H1 (cell line): Measurements from ENCODE around the gene RPGRIP1. TPM values are rescaled to one million over a fixed set of nuclear protein-coding genes. Genes with fewer than 3 reads are reported as not detected.

Experiments used
- CTCF ChIA-PET: fragments of 300-600 bp; sonication (Branson Sonifier 250); formaldehyde crosslinking; loops from one replicate; lab custom pipeline; 2021; ENCODE audit not compliant: partially characterized antibody; lab: Charles Lee
- POLR2A ChIA-PET: fragments of 300-600 bp; sonication (Branson Sonifier 250); formaldehyde crosslinking; loops from one replicate; lab custom pipeline; 2021; ENCODE audit warnings: inconsistent platforms; ENCODE audit not compliant: partially characterized antibody; lab: Charles Lee
- DNase-seq, 2 experiments: peaks; one replicate each; pipeline versions ENCODE4 v3.0.0 to v3.0.0-alpha.2; 2010 to 2022; ENCODE audit warnings: low spot score in 2 of 2, low read depth in 1 of 2, mixed read lengths in 1 of 2
- FAIRE-seq: peaks from 2 replicates; lab custom pipeline; 2011; peaks lifted over from hg19 to GRCh38; lab: Jason Lieb, UNC
- H2AFZ ChIP-seq: 2 replicates; pipeline ENCODE4 v1.8.1; 2012; ENCODE audit warnings: low read length, inconsistent platforms
- H2AK5ac ChIP-seq: 2 replicates; pipeline ENCODE4 v1.6.1; 2013; ENCODE audit warnings: low read depth, low read length
- H2BK120ac ChIP-seq: replicated peaks from 2 replicates; pipeline ENCODE3; 2013; ENCODE audit warnings: low read depth, low read length, inconsistent platforms
- H2BK12ac ChIP-seq: 2 replicates; pipeline ENCODE4 v1.6.1; 2013; ENCODE audit warnings: low read depth, low read length
- H2BK15ac ChIP-seq: 2 replicates; pipeline ENCODE4 v1.6.1; 2013; ENCODE audit warnings: low read length
- H2BK20ac ChIP-seq: 2 replicates; pipeline ENCODE4 v1.6.1; 2013; ENCODE audit warnings: low read length
- H2BK5ac ChIP-seq: 2 replicates; pipeline ENCODE4 v1.6.1; 2013; ENCODE audit warnings: low read depth, low read length
- H3K14ac ChIP-seq: 2 replicates; pipeline ENCODE4 v1.6.1; 2013; ENCODE audit warnings: inconsistent platforms; ENCODE audit not compliant: insufficient read length
- H3K18ac ChIP-seq: 2 replicates; pipeline ENCODE4 v1.6.1; 2013; ENCODE audit warnings: low read length; ENCODE audit errors: extremely low read depth
- H3K23ac ChIP-seq: 2 replicates; pipeline ENCODE4 v1.6.1; 2013; ENCODE audit warnings: inconsistent platforms; ENCODE audit not compliant: insufficient read length
- H3K23me2 ChIP-seq: 2 replicates; pipeline ENCODE4 v1.6.1; 2013; ENCODE audit warnings: low read depth, low read length
- H3K27ac ChIP-seq: 2 replicates; pipeline ENCODE4 v1.6.1; 2011; ENCODE audit warnings: low read depth, low read length, inconsistent platforms
- H3K27me3 ChIP-seq, 4 experiments: replicated peaks in 1 of 4; 1 replicate in 1 of 4; 2 replicates in 3 of 4; pipeline versions ENCODE4 v1.6.1 to v1.8.1; 2011 to 2013; ENCODE audit warnings: low read length in 3 of 4, mild to moderate bottlenecking in 3 of 4, inconsistent platforms in 2 of 4, mixed read lengths in 2 of 4, moderate library complexity in 1 of 4; ENCODE audit not compliant: control insufficient read depth in 3 of 4, insufficient read depth in 3 of 4; ENCODE audit errors: extremely low read depth in 1 of 4
- H3K36me3 ChIP-seq, 4 experiments: 2 replicates each; pipeline versions ENCODE4 v1.6.1 to v1.8.1; 2011 to 2013; ENCODE audit warnings: mild to moderate bottlenecking in 4 of 4, low read length in 3 of 4, moderate library complexity in 2 of 4, control low read depth in 1 of 4, inconsistent platforms in 1 of 4; ENCODE audit not compliant: insufficient read depth in 4 of 4, control insufficient read depth in 2 of 4
- H3K4ac ChIP-seq: replicated peaks from 2 replicates; pipeline ENCODE3; 2013; ENCODE audit warnings: low read length, low read depth, mixed read lengths, inconsistent platforms; ENCODE audit not compliant: insufficient read length
- H3K4me1 ChIP-seq, 4 experiments: replicated peaks in 1 of 4; 1 replicate in 1 of 4; 2 replicates in 3 of 4; pipeline versions ENCODE4 v1.6.1 to v1.8.1; 2011 to 2013; ENCODE audit warnings: low read length in 3 of 4, inconsistent platforms in 2 of 4, mixed read lengths in 1 of 4; ENCODE audit not compliant: insufficient read depth in 4 of 4, control insufficient read depth in 3 of 4
- H3K4me2 ChIP-seq, 2 experiments: 2 replicates each; pipeline versions ENCODE4 v1.6.1 to v1.8.1; 2011 to 2013; ENCODE audit warnings: low read depth in 2 of 2, low read length in 2 of 2, control low read depth in 1 of 2, inconsistent platforms in 1 of 2, mild to moderate bottlenecking in 1 of 2; ENCODE audit not compliant: insufficient read depth in 1 of 2
- H3K4me3 ChIP-seq, 4 experiments: fragments of 200-600, 300-600 bp in 1 of 4; sonication (generic), shearing (Covaris generic), sonication (Bioruptor Twin) in 1 of 4; 2 replicates each; pipeline versions ENCODE4 v1.5.1 to v1.8.1; 2011 to 2016; ENCODE audit warnings: low read length in 4 of 4, low read depth in 3 of 4, control low read depth in 2 of 4, inconsistent platforms in 2 of 4, mild to moderate bottlenecking in 2 of 4, mixed read lengths in 1 of 4, moderate library complexity in 1 of 4; ENCODE audit not compliant: insufficient read depth in 2 of 4; ENCODE audit errors: extremely low read depth in 1 of 4
- H3K56ac ChIP-seq: replicated peaks from 2 replicates; pipeline ENCODE3; 2013; ENCODE audit warnings: low read depth, mild to moderate bottlenecking, mixed read lengths, low read length, inconsistent platforms; ENCODE audit not compliant: insufficient read length
- H3K79me1 ChIP-seq: 2 replicates; pipeline ENCODE4 v1.6.1; 2013; ENCODE audit warnings: low read depth, low read length, control low read depth
- H3K79me2 ChIP-seq, 2 experiments: 2 replicates each; pipeline versions ENCODE4 v1.6.1 to v1.8.1; 2012 to 2013; ENCODE audit warnings: low read length in 2 of 2, mild to moderate bottlenecking in 2 of 2, inconsistent platforms in 1 of 2; ENCODE audit not compliant: insufficient read depth in 2 of 2, control insufficient read depth in 1 of 2
- H3K9ac ChIP-seq, 4 experiments: replicated peaks in 1 of 4; 1 replicate in 1 of 4; 2 replicates in 3 of 4; pipeline versions ENCODE4 v1.6.1 to v1.8.1; 2011 to 2013; ENCODE audit warnings: low read depth in 3 of 4, low read length in 3 of 4, control low read depth in 2 of 4, mild to moderate bottlenecking in 2 of 4, moderate library complexity in 2 of 4, inconsistent platforms in 1 of 4; ENCODE audit errors: extremely low read depth in 1 of 4
- H3K9me3 ChIP-seq, 2 experiments: 2 replicates each; pipeline versions ENCODE4 v1.6.1 to v1.8.1; 2012 to 2013; ENCODE audit warnings: mild to moderate bottlenecking in 2 of 2, moderate library complexity in 2 of 2, control low read depth in 1 of 2, inconsistent platforms in 1 of 2, low read depth in 1 of 2, low read length in 1 of 2, mixed read lengths in 1 of 2; ENCODE audit not compliant: insufficient read depth in 2 of 2
- H4K20me1 ChIP-seq, 2 experiments: replicated peaks in 1 of 2; 2 replicates each; pipeline versions ENCODE3 to v1.8.1; 2011 to 2013; ENCODE audit warnings: inconsistent platforms in 2 of 2, low read length in 2 of 2, mild to moderate bottlenecking in 1 of 2; ENCODE audit not compliant: insufficient read depth in 2 of 2, control insufficient read depth in 1 of 2
- H4K5ac ChIP-seq: 2 replicates; pipeline ENCODE4 v1.6.1; 2013; ENCODE audit warnings: low read length, low read depth, mixed read lengths, inconsistent platforms; ENCODE audit not compliant: insufficient read length
- H4K8ac ChIP-seq: 2 replicates; pipeline ENCODE4 v1.8.0; 2013; ENCODE audit warnings: mild to moderate bottlenecking, moderate library complexity, low read length, inconsistent platforms; ENCODE audit not compliant: insufficient read depth; ENCODE audit errors: extremely low read depth
- H4K91ac ChIP-seq: replicated peaks from 2 replicates; pipeline ENCODE3; 2013; ENCODE audit warnings: low read length, mixed read lengths, inconsistent platforms; ENCODE audit not compliant: insufficient read length
- ATF2 ChIP-seq: IDR thresholded peaks from 2 replicates; pipeline ENCODE4 v1.6.1; 2012; ENCODE audit warnings: low read length, inconsistent platforms
- CHD2 ChIP-seq: IDR thresholded peaks from 2 replicates; pipeline ENCODE4 v1.6.1; 2012; ENCODE audit warnings: low read length, improper control_type of control experiment
- EZH2 ChIP-seq: fragments of 200-600 bp; sonication (generic); IDR thresholded peaks from 2 replicates; pipeline ENCODE4 v1.7.1; 2012; ENCODE audit warnings: low read depth, mild to moderate bottlenecking, moderate library complexity, low read length, inconsistent platforms; ENCODE audit not compliant: severe bottlenecking
- FOSL1 ChIP-seq: IDR thresholded peaks from 2 replicates; pipeline ENCODE4 v1.6.1; 2011; ENCODE audit warnings: mild to moderate bottlenecking, low read depth, low read length, moderate library complexity; ENCODE audit not compliant: insufficient read depth
- HDAC2 ChIP-seq, 2 experiments: fragments of 300-600 bp in 1 of 2; sonication (generic) in 1 of 2; IDR thresholded peaks; 2 replicates each; pipeline ENCODE4 v1.6.1; 2011 to 2012; ENCODE audit warnings: low read depth in 2 of 2, low read length in 2 of 2, mild to moderate bottlenecking in 2 of 2, moderate library complexity in 2 of 2, borderline replicate concordance in 1 of 2, inconsistent platforms in 1 of 2
- KDM4A ChIP-seq: IDR thresholded peaks from one replicate; pipeline ENCODE4 v1.7.1; 2012; ENCODE audit warnings: low read depth, mild to moderate bottlenecking, moderate library complexity, low read length, inconsistent platforms; ENCODE audit not compliant: severe bottlenecking
- PHF8 ChIP-seq: fragments of 200-600 bp; sonication (generic); conservative IDR thresholded peaks from 2 replicates; pipeline ENCODE4 v1.7.1; 2012; ENCODE audit warnings: low read depth, mild to moderate bottlenecking, inconsistent platforms, low read length, moderate library complexity
- POLR2A ChIP-seq, 2 experiments: IDR thresholded peaks; 1 replicate in 1 of 2; 2 replicates in 1 of 2; pipeline ENCODE4 v1.6.1; 2011; ENCODE audit warnings: low read depth in 2 of 2, low read length in 2 of 2, mild to moderate bottlenecking in 2 of 2; ENCODE audit errors: control extremely low read depth in 1 of 2
- POLR2AphosphoS5 ChIP-seq: IDR thresholded peaks from 2 replicates; pipeline ENCODE4 v1.6.1; 2011; ENCODE audit warnings: low read depth, low read length
- SIRT6 ChIP-seq: IDR thresholded peaks from one replicate; pipeline ENCODE4 v1.7.1; 2012; ENCODE audit warnings: low read length, inconsistent platforms
- SP2 ChIP-seq: IDR thresholded peaks from 2 replicates; pipeline ENCODE4 v1.6.1; 2012; ENCODE audit warnings: mild to moderate bottlenecking, low read length, inconsistent platforms
- TAF1 ChIP-seq: IDR thresholded peaks from 2 replicates; pipeline ENCODE4 v1.6.1; 2011; ENCODE audit warnings: mild to moderate bottlenecking, low read depth, low read length
- YY1 ChIP-seq: IDR thresholded peaks from 2 replicates; pipeline ENCODE4 v1.6.1; 2011; ENCODE audit warnings: low read depth, mild to moderate bottlenecking, low read length
- WGBS, 2 experiments: shearing (Covaris generic) in 1 of 2; methylation state at CpG; one replicate each; pipeline versions ENCODE4 v1.1.6 to v1.1.7; 2013 to 2015; ENCODE audit warnings: low lambda C conversion rate in 2 of 2, mixed read lengths in 2 of 2, inconsistent platforms in 1 of 2, low coverage in 1 of 2, missing lambda C conversion rate in 1 of 2; ENCODE audit not compliant: insufficient replicate concordance in 2 of 2, insufficient coverage in 1 of 2, insufficient read length in 1 of 2; ENCODE audit errors: extremely low coverage in 1 of 2, missing lambda C conversion rate in 1 of 2; 5-methylcytosine and 5-hydroxymethylcytosine counted together
- polyA plus RNA-seq, 7 experiments: library from polyadenylated mRNA; depleted of rRNA in 3 of 7; stranded (reverse) in 5 of 7; unstranded in 2 of 7; fragments of >200 nt in 5 of 7; fragments of 200-250 nt in 2 of 7; gene quantifications; 1 replicate in 5 of 7; 2 replicates in 1 of 7; 4 replicates in 1 of 7; pipeline versions ENCODE4 v1.2.1 to v1.2.3, GENCODE V29; 2011 to 2013; ENCODE audit warnings: missing spikeins in 2 of 7, mixed read lengths in 2 of 7
- total RNA-seq: library from RNA; stranded (reverse); fragmentation: NEBNext Ultra II Directional; extraction: Animal tissue kit (Norgen Biotek cat#: 25700); gene quantifications from 2 replicates; pipeline ENCODE4 v1.2.1, GENCODE V29; 2021

The RPGRIP1 gene
- total and polyA plus RNA-seq, 2 of the 8 experiments (the other 6 are each of a cell fraction or from before 2014, with no cell fraction given), result 0.36 to 0.65 TPM

DNA sequence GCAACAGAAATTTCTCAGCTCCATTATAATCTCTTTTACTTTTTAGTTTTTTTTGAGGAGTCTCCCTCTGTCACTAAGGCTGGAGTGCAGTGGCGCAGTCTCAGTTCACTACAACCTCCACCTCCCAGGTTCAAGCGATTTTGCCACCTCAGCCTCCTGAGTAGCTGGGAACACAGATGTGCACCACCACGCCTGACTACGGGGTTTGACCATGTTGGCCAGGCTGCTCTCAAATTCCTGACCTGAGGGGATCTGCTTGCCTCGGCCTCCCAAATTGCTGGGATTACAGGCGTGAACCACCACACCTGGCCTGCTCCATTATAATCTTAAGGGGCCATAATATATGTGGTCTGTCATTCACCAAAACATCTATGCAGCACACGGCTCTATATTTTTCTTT is 34.1 kb upstream of the RPGRIP1 start:
- TF ChIP-seq HDAC2 (IDR thresholded peaks at IDR 0.05; ENCODE audit: borderline replicate concordance in 1 of 2, low read depth in 2 of 2, low read length in 2 of 2) (no peak), FOSL1 (no peak), EZH2 (no peak), CHD2 (no peak), KDM4A (no peak), ATF2 (no peak), PHF8 (no peak), POLR2A (IDR thresholded peaks at IDR 0.05; ENCODE audit: control extremely low read depth in 1 of 2, low read depth in 2 of 2, low read length in 2 of 2) (peak; percentile 18 to 35; a peak in 2 of 3 replicates), SP2 (no peak), SIRT6 (no peak), POLR2AphosphoS5 (peak; percentile 63), YY1 (no peak), TAF1 (no peak)
- H3K79me1 ChIP-seq, result peaks cover 2% of the 10 kb centered on the region; the same call in 1 of the 2 replicates
- no peak overlapping the region for H2BK12ac ChIP-seq
- H3K4me3 ChIP-seq, result no peak overlapping the region
- H3K18ac ChIP-seq, result no peak overlapping the region
- no peak overlapping the region for H3K9ac ChIP-seq
- POLR2A ChIA-PET, result interaction anchor here (0.6 to 24.2 kb wide), 8 partner anchors 9 to 83 kb away, joined by 3 to 836 read pairs (median 6); no protein-coding TSS in a partner anchor
- no peak overlapping the region for H2AFZ ChIP-seq
- CTCF ChIA-PET, result no interaction called here
- no peak overlapping the region for H2AK5ac ChIP-seq
- no peaks in the 10 kb centered on the region for H3K4me1 ChIP-seq
- H3K79me2 ChIP-seq, result peaks cover 53 to 100% of the 10 kb centered on the region in 2 experiments
- H3K4ac ChIP-seq, result no peak overlapping the region
- H3K23ac ChIP-seq, result no peak overlapping the region
- no peak overlapping the region for H2BK5ac ChIP-seq
- WGBS, 2 experiments, result 93% methylated on average over 7 of the region's 7 CpGs; no CpG with 5 or more reads in 1 of the 2 experiments
- H3K27ac ChIP-seq, result no peak overlapping the region
- H3K9me3 ChIP-seq, result no peaks in the 10 kb centered on the region
- FAIRE-seq (no peak), DNase-seq (no peak)
- no peak overlapping the region for H3K4me2 ChIP-seq
- no peak overlapping the region for H2BK120ac ChIP-seq
- H3K14ac ChIP-seq, result no peak overlapping the region
- H2BK20ac ChIP-seq, result no peak overlapping the region
- H4K5ac ChIP-seq, result no peak overlapping the region
- H2BK15ac ChIP-seq, result no peak overlapping the region
- peaks cover 26 to 56% of the 10 kb centered on the region in 2 experiments for H4K20me1 ChIP-seq
- H3K56ac ChIP-seq, result no peak overlapping the region
- H3K23me2 ChIP-seq, result no peaks in the 10 kb centered on the region
- H4K91ac ChIP-seq, result no peak overlapping the region
- H3K36me3 ChIP-seq, result peaks cover 5 to 82% (median 22%) of the 10 kb centered on the region in 4 experiments
- H4K8ac ChIP-seq, result no peak overlapping the region
- H3K27me3 ChIP-seq, result no peaks in the 10 kb centered on the region
